ENCODE data around the gene EML6.

Gene EML6

DNA sequence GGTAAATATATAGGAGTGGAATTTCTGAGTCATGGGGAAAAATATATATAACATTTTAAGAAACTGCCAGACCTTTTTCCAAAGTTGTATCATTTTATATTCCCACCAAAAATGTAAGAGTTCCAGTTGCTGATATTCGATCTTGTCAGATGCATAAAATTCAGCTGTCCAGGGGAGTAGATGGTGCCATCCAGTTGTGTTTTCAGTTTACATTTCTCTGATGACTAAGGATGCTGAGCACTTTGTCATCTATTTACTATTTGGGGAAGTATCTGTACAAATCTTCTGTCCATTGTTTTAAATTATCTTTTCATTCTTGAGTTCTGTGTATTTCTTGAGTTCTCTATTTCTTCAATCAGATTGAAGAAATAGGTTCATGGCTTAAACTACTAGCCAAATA lies 200.7 kb downstream of the EML6 start:
- Histone ChIP-seq H3K4me2 (ENCODE audit: low read depth, low read length, poor library complexity, severe bottlenecking) (no peak overlapping the region), H3K9me3 (ENCODE audit: insufficient read depth, low read depth, low read length) (no peaks in the 10 kb centered on the region), H3K36me3 (ENCODE audit: insufficient read depth, low read length) (no peaks in the 10 kb centered on the region), H3K79me2 (ENCODE audit: insufficient read depth, low read length) (no peaks in the 10 kb centered on the region), H4K20me1 (ENCODE audit: insufficient read depth, low read length, poor library complexity, severe bottlenecking) (no peaks in the 10 kb centered on the region), H2AFZ (ENCODE audit: low read length) (no peak overlapping the region), H3K9ac (ENCODE audit: low read depth, low read length, poor library complexity, severe bottlenecking) (no peak overlapping the region), H3K27me3 (ENCODE audit: insufficient read depth, low read length, poor library complexity, severe bottlenecking) (no peaks in the 10 kb centered on the region), H3F3A (ENCODE audit: low read depth) (no peaks in the 10 kb centered on the region), H3K4me1 (ENCODE audit: insufficient read depth, low read length, poor library complexity, severe bottlenecking) (peaks cover 16% of the 10 kb centered on the region), H3K4me3 (ENCODE audit: low read length, poor library complexity, severe bottlenecking) (no peak overlapping the region), H3K9me2 (replicated peaks; ENCODE audit: low read depth, low read length) (no peaks in the 10 kb centered on the region)
- TF ChIP-seq EZH2phosphoT487 (IDR thresholded peaks at IDR 0.05; ENCODE audit: borderline replicate concordance) = no peak

DNA sequence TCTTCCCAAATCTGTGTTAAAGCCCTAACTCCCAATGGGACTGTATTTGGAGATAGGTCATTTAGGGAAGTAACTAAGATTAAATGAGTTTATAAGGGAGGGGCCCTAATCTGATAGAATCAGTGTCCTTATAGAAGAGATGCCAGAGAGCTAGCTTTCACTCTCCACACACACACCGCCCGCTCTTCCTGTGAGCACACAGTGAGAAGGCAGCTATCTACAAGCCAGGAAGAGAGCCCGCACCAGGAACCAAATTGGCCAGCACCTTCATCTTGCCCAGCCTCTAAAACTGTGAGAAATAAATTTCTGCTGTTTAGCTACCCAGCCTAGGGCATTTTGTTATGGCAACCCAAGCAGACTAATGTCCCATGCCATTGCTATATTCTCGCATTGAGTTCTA lies 201.6 kb downstream of the EML6 start:
- Histone ChIP-seq H3K9me3 (ENCODE audit: insufficient read depth, low read depth, low read length) (no peaks in the 10 kb centered on the region), H3K36me3 (ENCODE audit: insufficient read depth, low read length) (no peaks in the 10 kb centered on the region), H2AFZ (ENCODE audit: low read length) (no peak overlapping the region), H3K4me3 (ENCODE audit: low read length, poor library complexity, severe bottlenecking) (no peak overlapping the region), H3K9me2 (replicated peaks; ENCODE audit: low read depth, low read length) (no peaks in the 10 kb centered on the region), H3K4me2 (ENCODE audit: low read depth, low read length, poor library complexity, severe bottlenecking) (no peak overlapping the region), H3K9ac (ENCODE audit: low read depth, low read length, poor library complexity, severe bottlenecking) (no peak overlapping the region), H3K27me3 (ENCODE audit: insufficient read depth, low read length, poor library complexity, severe bottlenecking) (no peaks in the 10 kb centered on the region), H4K20me1 (ENCODE audit: insufficient read depth, low read length, poor library complexity, severe bottlenecking) (no peaks in the 10 kb centered on the region), H3F3A (ENCODE audit: low read depth) (no peaks in the 10 kb centered on the region), H3K79me2 (ENCODE audit: insufficient read depth, low read length) (no peaks in the 10 kb centered on the region), H3K4me1 (ENCODE audit: insufficient read depth, low read length, poor library complexity, severe bottlenecking) (peaks cover 7% of the 10 kb centered on the region)
- no peak for TF ChIP-seq EZH2phosphoT487 (IDR thresholded peaks at IDR 0.05; ENCODE audit: borderline replicate concordance)
- TF ChIP-seq, protein P1, sequence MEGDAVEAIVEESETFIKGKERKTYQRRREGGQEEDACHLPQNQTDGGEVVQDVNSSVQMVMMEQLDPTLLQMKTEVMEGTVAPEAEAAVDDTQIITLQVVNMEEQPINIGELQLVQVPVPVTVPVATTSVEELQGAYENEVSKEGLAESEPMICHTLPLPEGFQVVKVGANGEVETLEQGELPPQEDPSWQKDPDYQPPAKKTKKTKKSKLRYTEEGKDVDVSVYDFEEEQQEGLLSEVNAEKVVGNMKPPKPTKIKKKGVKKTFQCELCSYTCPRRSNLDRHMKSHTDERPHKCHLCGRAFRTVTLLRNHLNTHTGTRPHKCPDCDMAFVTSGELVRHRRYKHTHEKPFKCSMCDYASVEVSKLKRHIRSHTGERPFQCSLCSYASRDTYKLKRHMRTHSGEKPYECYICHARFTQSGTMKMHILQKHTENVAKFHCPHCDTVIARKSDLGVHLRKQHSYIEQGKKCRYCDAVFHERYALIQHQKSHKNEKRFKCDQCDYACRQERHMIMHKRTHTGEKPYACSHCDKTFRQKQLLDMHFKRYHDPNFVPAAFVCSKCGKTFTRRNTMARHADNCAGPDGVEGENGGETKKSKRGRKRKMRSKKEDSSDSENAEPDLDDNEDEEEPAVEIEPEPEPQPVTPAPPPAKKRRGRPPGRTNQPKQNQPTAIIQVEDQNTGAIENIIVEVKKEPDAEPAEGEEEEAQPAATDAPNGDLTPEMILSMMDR (conservative IDR thresholded peaks at IDR 0.05; ENCODE audit: low read length) = no peak

DNA sequence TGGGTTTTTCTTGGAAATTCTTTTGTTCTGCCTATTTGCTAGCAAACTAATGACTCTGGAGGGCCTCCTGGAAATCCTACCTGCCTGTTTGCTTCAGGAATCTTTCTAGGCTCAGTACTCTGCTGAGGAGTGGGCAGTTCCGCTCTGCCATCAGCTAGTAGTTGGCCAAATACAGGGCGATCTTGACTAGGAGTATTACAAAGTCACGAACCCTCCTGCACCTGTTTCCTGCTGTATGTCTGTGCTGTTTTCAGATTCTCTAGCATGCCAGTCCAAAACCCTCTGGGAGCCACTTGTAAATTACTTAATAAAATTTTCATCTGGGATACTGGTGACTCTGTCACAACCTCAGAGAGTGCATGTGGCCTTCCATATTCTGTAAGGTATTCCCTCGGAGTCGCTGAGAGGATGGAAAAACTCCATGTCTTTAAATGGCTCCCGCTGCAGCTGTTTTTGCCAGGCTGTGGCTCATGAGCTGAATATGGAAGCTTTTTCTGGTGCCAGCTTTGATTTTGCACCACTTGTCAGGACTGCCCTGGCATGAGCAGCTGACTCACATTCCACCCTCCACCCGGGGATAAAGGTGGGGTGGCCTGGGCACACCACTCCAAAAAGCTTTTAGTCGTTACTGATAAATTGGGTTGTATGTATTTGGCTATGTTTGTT lies 203.8 kb downstream of the EML6 start:
- no peak overlapping the region for H2AFZ ChIP-seq (ENCODE audit: low read length)
- no peak overlapping the region for H3K9ac ChIP-seq (ENCODE audit: low read depth, low read length, poor library complexity, severe bottlenecking)
- TF ChIP-seq, protein P1 (conservative IDR thresholded peaks at IDR 0.05; ENCODE audit: low read length) = no peak
- TF ChIP-seq EZH2phosphoT487 (IDR thresholded peaks at IDR 0.05; ENCODE audit: borderline replicate concordance) = no peak
- H3K9me2 ChIP-seq (replicated peaks; ENCODE audit: low read depth, low read length) = no peaks in the 10 kb centered on the region
- H3K27me3 ChIP-seq (ENCODE audit: insufficient read depth, low read length, poor library complexity, severe bottlenecking) = no peaks in the 10 kb centered on the region
- H3K4me2 ChIP-seq (ENCODE audit: low read depth, low read length, poor library complexity, severe bottlenecking) = no peak overlapping the region
- no peak overlapping the region for H3K4me3 ChIP-seq (ENCODE audit: low read length, poor library complexity, severe bottlenecking)
- H4K20me1 ChIP-seq (ENCODE audit: insufficient read depth, low read length, poor library complexity, severe bottlenecking) = no peaks in the 10 kb centered on the region
- H3K79me2 ChIP-seq (ENCODE audit: insufficient read depth, low read length) = no peaks in the 10 kb centered on the region
- H3K4me1 ChIP-seq (ENCODE audit: insufficient read depth, low read length, poor library complexity, severe bottlenecking) = no peaks in the 10 kb centered on the region
- H3K9me3 ChIP-seq (ENCODE audit: insufficient read depth, low read depth, low read length) = no peaks in the 10 kb centered on the region
- no peaks in the 10 kb centered on the region for H3F3A ChIP-seq (ENCODE audit: low read depth)
- no peaks in the 10 kb centered on the region for H3K36me3 ChIP-seq (ENCODE audit: insufficient read depth, low read length)
